Measurements from ENCODE around the gene PRR22.

- TF ChIP-seq CTCF (IDR thresholded peaks at IDR 0.05; ENCODE audit: low read depth, low read length, poor library complexity, severe bottlenecking) (no peak), EZH2phosphoT487 (IDR thresholded peaks at IDR 0.05; ENCODE audit: borderline replicate concordance, low read length) (no peak)
These were observed 22.4 kb upstream of the PRR22 start for GRCh38 chr19:5806905-5807304.
